ENCODE results near the gene SNRPB2.

SNRPB2 gene

GRCh38 chr20:16729565-16730460, at the start of gene SNRPB2:
TSS of gene SNRPB2 (plus strand) at chr20:16730026. CDS start at chr20:16731703, 1,677 bp downstream.
- peak; percentile 60 for DNase-seq

- DNase-seq, result no peak
Observed at GRCh38 chr20:16684416-16684815, 45.4 kb upstream of the SNRPB2 start.

- DNase-seq, result no peak
Observed at GRCh38 chr20:16689906-16690305, 39.9 kb upstream of the SNRPB2 start.

GRCh38 chr20:16691381-16691780, 38.4 kb upstream of the SNRPB2 start:
- DNase-seq, result no peak

GRCh38 chr20:16692009-16692408, 37.8 kb upstream of the SNRPB2 start:
- DNase-seq, result no peak

- no peak for DNase-seq
Observed at GRCh38 chr20:16692442-16692841, 37.4 kb upstream of the SNRPB2 start.

GRCh38 chr20:16693278-16693677, 36.5 kb upstream of the SNRPB2 start:
- no peak for DNase-seq

- DNase-seq, result no peak
Observed at GRCh38 chr20:16694161-16694560, 35.7 kb upstream of the SNRPB2 start.

GRCh38 chr20:16695628-16696027, 34.2 kb upstream of the SNRPB2 start:
- DNase-seq, result no peak

- no peak for DNase-seq
Observed at GRCh38 chr20:16699293-16699692, 30.5 kb upstream of the SNRPB2 start.

- DNase-seq, result no peak
Observed at GRCh38 chr20:16701296-16701695, 28.5 kb upstream of the SNRPB2 start.

- no peak for DNase-seq
Observed at GRCh38 chr20:16703570-16703969, 26.3 kb upstream of the SNRPB2 start.

- DNase-seq, result no peak
Observed at GRCh38 chr20:16707674-16708073, 22.2 kb upstream of the SNRPB2 start.

- DNase-seq, result no peak
Observed at GRCh38 chr20:16708602-16709001, 21.2 kb upstream of the SNRPB2 start.

GRCh38 chr20:16709017-16709416, 20.8 kb upstream of the SNRPB2 start:
- no peak for DNase-seq

GRCh38 chr20:16710781-16711180, 19.0 kb upstream of the SNRPB2 start:
- DNase-seq, result no peak

- no peak for DNase-seq
Observed at GRCh38 chr20:16711661-16712258, 18.1 kb upstream of the SNRPB2 start.

GRCh38 chr20:16712511-16712947, 17.3 kb upstream of the SNRPB2 start:
- no peak for DNase-seq

GRCh38 chr20:16713066-16713465, 16.8 kb upstream of the SNRPB2 start:
- DNase-seq, result no peak

- DNase-seq, result no peak
Observed at GRCh38 chr20:16714242-16714641, 15.6 kb upstream of the SNRPB2 start.

GRCh38 chr20:16714751-16715150, 15.1 kb upstream of the SNRPB2 start:
- DNase-seq, result no peak

- DNase-seq, result no peak
Observed at GRCh38 chr20:16719421-16719820, 10.4 kb upstream of the SNRPB2 start.

- no peak for DNase-seq
Observed at GRCh38 chr20:16729080-16729479, 746 bp upstream of the SNRPB2 start.

GRCh38 chr20:16732506-16733152, 2.8 kb downstream of the SNRPB2 start:
- DNase-seq, result no peak

Measured in 8988T (cell line).